HEK293 (cell line): ENCODE measurements around the gene JAM3.

ENCODE experiments used
- CTCF ChIP-seq: fragments of 450-650 bp; formaldehyde crosslinking; IDR thresholded peaks from 2 replicates; pipeline ENCODE4 v1.5.1; 2016; ENCODE audit warnings: missing biosample characterization, missing genetic modification characterization
- PATZ1 ChIP-seq: fragments of 450-650 bp; formaldehyde crosslinking; IDR thresholded peaks from 2 replicates; pipeline ENCODE4 v1.5.1; 2016; ENCODE audit warnings: missing biosample characterization, missing genetic modification characterization
- PBX3 ChIP-seq: sonication (generic); formaldehyde crosslinking; IDR thresholded peaks from 2 replicates; pipeline ENCODE4 v1.8.1; 2022; ENCODE audit warnings: mild to moderate bottlenecking, moderate library complexity, missing genetic modification reagents
- TCF7L2 ChIP-seq: IDR thresholded peaks from 2 replicates; pipeline ENCODE4 v1.6.1; 2011; ENCODE audit warnings: low read depth, mild to moderate bottlenecking, inconsistent platforms, low read length, moderate library complexity, borderline replicate concordance
- ZBTB11 ChIP-seq: fragments of 450-650 bp; formaldehyde crosslinking; conservative IDR thresholded peaks from 2 replicates; pipeline ENCODE4 v1.5.1; 2016; ENCODE audit warnings: low read depth, missing biosample characterization, missing genetic modification characterization
- ZBTB7A ChIP-seq: fragments of 450-650 bp; formaldehyde crosslinking; IDR thresholded peaks from 2 replicates; pipeline ENCODE4 v1.5.1; 2016; ENCODE audit warnings: low read depth, missing biosample characterization, missing genetic modification characterization
- ZBTB8A ChIP-seq: fragments of 450-650 bp; formaldehyde crosslinking; IDR thresholded peaks from 2 replicates; pipeline ENCODE4 v1.5.1; 2016; ENCODE audit warnings: missing biosample characterization, missing genetic modification characterization
- ZFHX2 ChIP-seq: fragments of 450-650 bp; formaldehyde crosslinking; conservative IDR thresholded peaks from 2 replicates; pipeline ENCODE4 v1.5.1; 2016; ENCODE audit warnings: missing biosample characterization, missing genetic modification characterization
- ZNF148 ChIP-seq: fragments of 450-650 bp; formaldehyde crosslinking; IDR thresholded peaks from 2 replicates; pipeline ENCODE4 v1.5.0; 2017; ENCODE audit warnings: missing biosample characterization, missing genetic modification characterization, borderline replicate concordance
- ZNF18 ChIP-seq: fragments of 450-650 bp; formaldehyde crosslinking; IDR thresholded peaks from 2 replicates; pipeline ENCODE4 v1.5.1; 2016; ENCODE audit warnings: missing biosample characterization, missing genetic modification characterization
- ZNF239 ChIP-seq: fragments of 450-650 bp; formaldehyde crosslinking; IDR thresholded peaks from 2 replicates; pipeline ENCODE4 v1.5.1; 2016; ENCODE audit warnings: missing biosample characterization, missing genetic modification characterization
- ZNF510 ChIP-seq: fragments of 450-650 bp; formaldehyde crosslinking; IDR thresholded peaks from 2 replicates; pipeline ENCODE4 v1.5.1; 2018; ENCODE audit warnings: mild to moderate bottlenecking, missing genetic modification characterization, missing biosample characterization; ENCODE audit not compliant: insufficient replicate concordance
- ZNF561 ChIP-seq: fragments of 450-650 bp; IDR thresholded peaks from 2 replicates; pipeline ENCODE4 v1.5.1; 2018; ENCODE audit warnings: missing biosample characterization, missing genetic modification characterization, borderline replicate concordance
- ZNF639 ChIP-seq: fragments of 450-650 bp; formaldehyde crosslinking; IDR thresholded peaks from 2 replicates; pipeline ENCODE4 v1.5.1; 2016; ENCODE audit warnings: missing biosample characterization, missing genetic modification characterization

GRCh38 chr11:134066943-134067885, 1.7 kb upstream of the JAM3 start:
- no peak for TF ChIP-seq ZNF561 (tag by site-specific recombination)
- no peak for TF ChIP-seq ZBTB8A (tag by site-specific recombination)
- TF ChIP-seq ZNF510 (tag by site-specific recombination) = no peak
- TF ChIP-seq TCF7L2 = no peak
- TF ChIP-seq PATZ1 = no peak
- TF ChIP-seq CTCF (tag by site-specific recombination) = no peak
- TF ChIP-seq ZFHX2 (tag by site-specific recombination) = no peak
- TF ChIP-seq ZBTB7A (tag by site-specific recombination) = no peak
- TF ChIP-seq ZNF18 (tag by site-specific recombination) = no peak
- TF ChIP-seq PBX3 (CRISPR knock-in tag) = no peak
- no peak for TF ChIP-seq ZNF239
- no peak for TF ChIP-seq ZNF639
- no peak for TF ChIP-seq ZNF148 (tag by site-specific recombination)
- no peak for TF ChIP-seq ZBTB11 (tag by site-specific recombination)
